H1 (cell line): ENCODE results near the gene UQCRQ. TPM values are rescaled to one million over a fixed set of nuclear protein-coding genes. Genes with fewer than 3 reads are reported as not detected.

Source experiments
- RAD21 ChIP-seq, 2 experiments: IDR thresholded peaks in 1 of 2; conservative IDR thresholded peaks in 1 of 2; 2 replicates each; pipeline ENCODE4 v1.6.1; 2011; ENCODE audit warnings: low read depth in 2 of 2, low read length in 2 of 2, improper control_type of control experiment in 1 of 2, inconsistent platforms in 1 of 2, mild to moderate bottlenecking in 1 of 2, moderate library complexity in 1 of 2
- polyA plus RNA-seq, 7 experiments: library from polyadenylated mRNA; depleted of rRNA in 3 of 7; stranded (reverse) in 5 of 7; unstranded in 2 of 7; fragments of >200 nt in 5 of 7; fragments of 200-250 nt in 2 of 7; gene quantifications; 1 replicate in 5 of 7; 2 replicates in 1 of 7; 4 replicates in 1 of 7; pipeline versions ENCODE4 v1.2.1 to v1.2.3, GENCODE V29; 2011 to 2013; ENCODE audit warnings: missing spikeins in 2 of 7, mixed read lengths in 2 of 7
- total RNA-seq: library from RNA; stranded (reverse); fragmentation: NEBNext Ultra II Directional; extraction: Animal tissue kit (Norgen Biotek cat#: 25700); gene quantifications from 2 replicates; pipeline ENCODE4 v1.2.1, GENCODE V29; 2021

Gene UQCRQ
- total and polyA plus RNA-seq, 2 of the 8 experiments (the other 6 are each of a cell fraction or from before 2014, with no cell fraction given), result 177 to 293 TPM

GRCh38 chr5:132859889-132860437, 6.5 kb upstream of the UQCRQ start (continued):
- TF ChIP-seq RAD21 (IDR thresholded peaks at IDR 0.05 in 1 of 2, conservative IDR thresholded peaks at IDR 0.05 in 1 of 2; ENCODE audit: low read depth in 2 of 2, low read length in 2 of 2), result no peak
- TF ChIP-seq, all 59 proteins: peak for 0
